DMS79 (cell line): Measurements from ENCODE around the gene ICE1.
"Not testable (repeated sequence)": the region's sequence is repeated elsewhere in the genome, so short reads cannot be mapped to it uniquely, and the experiment has no call there.

Source experiments
- DNase-seq: peaks from one replicate; lab custom pipeline; 2025; lab: John Stamatoyannopoulos, UW

ICE1 gene

GRCh38 chr5:5492087-5492933 lies 69.8 kb downstream of the ICE1 start:
- peak; percentile 20 for DNase-seq

GRCh38 chr5:5492934-5493271 lies 70.4 kb downstream of the ICE1 start:
- DNase-seq, result not testable (repeated sequence)

- DNase-seq, result no peak
These were observed 72.3 kb downstream of the ICE1 start for GRCh38 chr5:5494489-5495402.

GRCh38 chr5:5497152-5497788 lies 74.8 kb downstream of the ICE1 start:
- DNase-seq, result no peak

- DNase-seq, result no peak
These were observed 77.0 kb downstream of the ICE1 start for GRCh38 chr5:5499442-5499841.

- DNase-seq, result no peak
These were observed 81.8 kb downstream of the ICE1 start for GRCh38 chr5:5504325-5504724.

GRCh38 chr5:5505815-5506214 lies 83.3 kb downstream of the ICE1 start:
- no peak for DNase-seq

GRCh38 chr5:5508391-5508790 lies 85.9 kb downstream of the ICE1 start:
- DNase-seq, result no peak

GRCh38 chr5:5511904-5512416 lies 89.5 kb downstream of the ICE1 start:
- DNase-seq, result no peak

- DNase-seq, result no peak
These were observed 90.1 kb downstream of the ICE1 start for GRCh38 chr5:5512543-5512942.

GRCh38 chr5:5520622-5521021 lies 98.1 kb downstream of the ICE1 start:
- not testable (repeated sequence) for DNase-seq

- DNase-seq, result no peak
These were observed 98.6 kb downstream of the ICE1 start for GRCh38 chr5:5521029-5521428.

- DNase-seq, result no peak
These were observed 99.0 kb downstream of the ICE1 start for GRCh38 chr5:5521478-5521877.

GRCh38 chr5:5522336-5522735 lies 99.9 kb downstream of the ICE1 start:
- DNase-seq, result no peak

- DNase-seq, result no peak
These were observed 100.6 kb downstream of the ICE1 start for GRCh38 chr5:5523066-5523505.

- DNase-seq, result no peak
These were observed 101.8 kb downstream of the ICE1 start for GRCh38 chr5:5524327-5524726.

- DNase-seq, result no peak
These were observed 108.9 kb downstream of the ICE1 start for GRCh38 chr5:5531371-5531770.

GRCh38 chr5:5532306-5533076 lies 110.0 kb downstream of the ICE1 start:
- DNase-seq, result no peak

GRCh38 chr5:5533927-5534326 lies 111.5 kb downstream of the ICE1 start:
- DNase-seq, result no peak

- DNase-seq, result no peak
These were observed 111.9 kb downstream of the ICE1 start for GRCh38 chr5:5534333-5534732.

GRCh38 chr5:5536871-5537270 lies 114.4 kb downstream of the ICE1 start:
- DNase-seq, result no peak

GRCh38 chr5:5537426-5537825 lies 114.9 kb downstream of the ICE1 start:
- no peak for DNase-seq
